Mononuclear cell (primary cell): Measurements from ENCODE around the gene PAX4. TPM values are rescaled to one million over a fixed set of nuclear protein-coding genes. Genes with fewer than 3 reads are reported as not detected.
A peak's percentile ranks its signal among the peaks of the same experiment; 100 is the strongest.

Experiments used
- H3K27me3 ChIP-seq: 2 replicates; pipeline ENCODE4 v1.6.0; 2011; ENCODE audit warnings: low read length, control low read depth; ENCODE audit not compliant: insufficient read depth
- H3K4me1 ChIP-seq: 2 replicates; pipeline ENCODE4 v1.5.1; 2011; ENCODE audit warnings: mild to moderate bottlenecking, low read length, control low read depth; ENCODE audit not compliant: insufficient read depth
- H3K4me3 ChIP-seq: 2 replicates; pipeline ENCODE4 v1.5.1; 2011; ENCODE audit warnings: mild to moderate bottlenecking, low read length, moderate library complexity
- H3K9me3 ChIP-seq: 2 replicates; pipeline ENCODE4 v1.5.1; 2011; ENCODE audit warnings: low read depth, mild to moderate bottlenecking, control low read depth, low read length
- total RNA-seq: library from RNA; depleted of rRNA; stranded (reverse); fragments of >200 nt; gene quantifications from one replicate; pipeline ENCODE4 v1.2.3, GENCODE V29; 2012

The PAX4 gene
- total RNA-seq, 1 donor = not detected

GRCh38 chr7:127600885-127601284, 17.1 kb downstream of the PAX4 start:
- H3K9me3 ChIP-seq = no peaks in the 10 kb centered on the region
- H3K27me3 ChIP-seq = no peaks in the 10 kb centered on the region
- no peaks in the 10 kb centered on the region for H3K4me1 ChIP-seq
- H3K4me3 ChIP-seq = no peak overlapping the region

GRCh38 chr7:127598318-127598717, 19.6 kb downstream of the PAX4 start:
- Histone ChIP-seq H3K4me1 (peaks cover 19% of the 10 kb centered on the region), H3K4me3 (no peak overlapping the region), H3K27me3 (no peaks in the 10 kb centered on the region), H3K9me3 (no peaks in the 10 kb centered on the region)

DNA sequence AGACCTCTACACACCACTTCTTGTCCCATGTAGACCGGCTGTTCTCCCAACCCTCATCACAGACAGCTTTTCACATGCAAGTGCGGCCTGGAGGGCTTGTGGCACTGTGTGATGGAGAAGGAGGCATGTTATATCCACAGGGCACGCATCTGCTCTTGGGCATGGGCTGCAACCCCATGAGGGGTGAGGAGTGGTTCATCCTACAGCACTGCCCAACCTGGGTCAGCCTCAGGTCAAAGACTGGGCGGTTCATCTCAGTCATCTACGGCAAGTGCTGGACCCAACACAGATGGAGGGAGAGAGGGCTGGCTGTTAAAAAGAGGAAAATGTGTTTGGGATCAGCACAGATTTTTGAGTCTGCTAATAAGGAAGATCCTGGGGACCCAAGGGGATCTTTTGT, 22.2 kb downstream of the PAX4 start:
- H3K27me3 ChIP-seq = no peaks in the 10 kb centered on the region
- H3K9me3 ChIP-seq = no peaks in the 10 kb centered on the region
- no peak overlapping the region for H3K4me3 ChIP-seq

DNA sequence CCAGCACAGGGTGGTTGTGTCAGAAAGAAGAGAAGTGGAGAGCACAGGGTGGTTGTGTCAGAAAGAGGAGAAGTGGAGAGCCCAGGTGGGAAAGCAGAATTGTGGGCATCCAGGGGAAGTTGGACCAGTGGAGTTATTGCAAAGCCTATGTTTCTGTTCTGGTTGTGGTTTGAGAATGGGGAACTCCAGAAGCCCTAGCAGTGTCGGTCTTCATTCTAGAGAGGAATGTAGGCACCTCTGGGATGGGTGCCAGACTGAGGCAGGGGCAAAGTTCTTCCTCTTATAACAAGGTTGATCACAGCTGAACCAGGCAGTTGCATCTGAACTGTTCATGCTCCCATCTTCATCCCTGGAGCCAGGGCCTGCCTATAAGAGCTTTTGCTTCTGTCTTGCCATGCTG, 23.5 kb downstream of the PAX4 start:
- no peaks in the 10 kb centered on the region for H3K9me3 ChIP-seq
- H3K27me3 ChIP-seq = no peaks in the 10 kb centered on the region
- no peak overlapping the region for H3K4me3 ChIP-seq
- H3K4me1 ChIP-seq = peaks cover 29% of the 10 kb centered on the region

More for the DNA sequence above, 22.2 kb downstream of the PAX4 start:
- H3K4me1 ChIP-seq = peaks cover 19% of the 10 kb centered on the region

DNA sequence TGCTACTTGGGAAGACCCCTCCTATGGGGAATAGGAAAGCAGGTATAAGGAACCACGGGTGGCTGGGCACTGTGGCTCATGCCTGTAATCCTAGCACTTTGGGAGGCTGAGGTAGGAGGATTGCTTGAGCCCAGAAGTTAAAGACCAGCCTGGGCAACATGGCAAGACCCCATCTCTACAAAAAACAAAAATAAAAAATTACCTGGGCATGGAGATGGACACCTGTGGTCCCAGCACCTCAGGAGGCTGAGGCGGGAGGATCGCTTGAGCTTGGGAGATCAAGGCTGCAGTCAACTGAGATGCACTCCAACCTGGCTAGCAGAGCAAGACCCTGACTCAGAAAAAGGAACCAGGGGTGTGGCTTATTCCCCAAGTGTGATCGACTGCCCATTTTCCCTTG, 25.4 kb downstream of the PAX4 start:
- peaks cover 43% of the 10 kb centered on the region for H3K4me1 ChIP-seq
- no peak overlapping the region for H3K4me3 ChIP-seq
- H3K27me3 ChIP-seq = no peaks in the 10 kb centered on the region
- no peaks in the 10 kb centered on the region for H3K9me3 ChIP-seq

GRCh38 chr7:127591591-127591990, 26.4 kb downstream of the PAX4 start:
- Histone ChIP-seq H3K4me3 (no peak overlapping the region), H3K4me1 (peaks cover 47% of the 10 kb centered on the region), H3K27me3 (no peaks in the 10 kb centered on the region), H3K9me3 (no peaks in the 10 kb centered on the region)

DNA sequence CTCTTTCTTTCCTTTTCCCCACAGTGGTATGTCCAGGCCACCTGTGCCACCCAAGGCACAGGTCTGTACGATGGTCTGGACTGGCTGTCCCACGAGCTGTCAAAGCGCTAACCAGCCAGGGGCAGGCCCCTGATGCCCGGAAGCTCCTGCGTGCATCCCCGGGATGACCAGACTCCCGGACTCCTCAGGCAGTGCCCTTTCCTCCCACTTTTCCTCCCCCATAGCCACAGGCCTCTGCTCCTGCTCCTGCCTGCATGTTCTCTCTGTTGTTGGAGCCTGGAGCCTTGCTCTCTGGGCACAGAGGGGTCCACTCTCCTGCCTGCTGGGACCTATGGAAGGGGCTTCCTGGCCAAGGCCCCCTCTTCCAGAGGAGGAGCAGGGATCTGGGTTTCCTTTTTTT, 26.8 kb downstream of the PAX4 start:
- Histone ChIP-seq H3K9me3 (no peaks in the 10 kb centered on the region), H3K4me3 (no peak overlapping the region), H3K4me1 (peaks cover 47% of the 10 kb centered on the region), H3K27me3 (no peaks in the 10 kb centered on the region)

DNA sequence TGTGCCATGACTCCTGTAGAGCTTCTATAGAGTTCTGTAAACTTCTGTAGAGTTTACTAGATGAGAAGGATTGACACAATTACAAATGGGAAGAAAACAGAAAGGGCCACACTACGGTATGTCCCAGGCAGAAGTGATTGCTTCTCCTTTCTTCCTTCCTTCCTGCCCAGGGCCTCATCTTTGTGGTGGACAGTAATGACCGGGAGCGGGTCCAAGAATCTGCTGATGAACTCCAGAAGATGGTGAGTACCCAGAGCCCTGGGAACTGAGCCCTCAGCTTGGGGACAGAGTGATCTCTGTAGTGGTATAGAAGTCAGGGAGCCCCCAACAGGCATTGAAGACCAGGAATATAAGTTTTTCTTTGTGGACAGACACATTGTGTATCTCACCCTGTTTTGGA, 28.0 kb downstream of the PAX4 start:
- no peaks in the 10 kb centered on the region for H3K27me3 ChIP-seq
- H3K9me3 ChIP-seq = no peaks in the 10 kb centered on the region
- peaks cover 45% of the 10 kb centered on the region for H3K4me1 ChIP-seq
- no peak overlapping the region for H3K4me3 ChIP-seq

- peak overlapping the region; percentile 92 for H3K4me3 ChIP-seq
- peaks cover 47% of the 10 kb centered on the region for H3K4me1 ChIP-seq
- H3K9me3 ChIP-seq = no peaks in the 10 kb centered on the region
- no peaks in the 10 kb centered on the region for H3K27me3 ChIP-seq
These were observed 29.1 kb downstream of the PAX4 start for GRCh38 chr7:127588697-127589482.

DNA sequence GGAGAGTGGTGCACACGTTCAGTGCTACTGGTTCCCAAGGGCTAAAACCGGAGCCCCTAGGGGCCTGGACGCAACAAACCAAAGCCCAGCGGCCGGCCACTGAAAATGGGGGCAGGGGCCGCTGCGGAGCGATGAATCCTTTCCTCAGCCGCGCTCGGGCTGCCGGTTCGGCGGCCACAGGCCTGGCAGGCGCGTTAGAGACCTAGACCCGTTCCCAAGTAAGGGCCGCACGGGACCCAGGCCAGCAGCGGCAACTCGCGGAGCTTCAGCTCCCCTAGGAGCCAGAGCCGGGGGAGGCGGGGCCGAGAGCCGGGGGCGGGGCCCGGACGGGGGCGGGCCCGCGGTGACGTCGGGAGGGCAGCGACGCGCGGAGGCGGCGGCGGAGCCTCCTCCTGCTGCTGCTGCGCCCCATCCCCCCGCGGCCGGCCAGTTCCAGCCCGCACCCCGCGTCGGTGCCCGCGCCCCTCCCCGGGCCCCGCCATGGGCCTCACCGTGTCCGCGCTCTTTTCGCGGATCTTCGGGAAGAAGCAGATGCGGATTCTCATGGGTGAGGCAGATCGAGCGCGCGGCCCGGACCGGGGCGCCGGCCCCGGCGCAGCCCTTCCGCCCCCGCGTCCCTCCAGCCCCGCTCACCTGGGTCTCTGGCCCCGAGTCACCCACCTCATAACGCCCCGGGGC, 29.8 kb downstream of the PAX4 start, which contains the start of gene ARF5:
ARF5 (plus strand) TSS at position 393 of the 678 bp plus-strand sequence; CDS start at position 481, 88 bp downstream.
- Histone ChIP-seq H3K4me1 (peaks cover 52% of the 10 kb centered on the region), H3K9me3 (no peaks in the 10 kb centered on the region), H3K27me3 (no peaks in the 10 kb centered on the region), H3K4me3 (peak within 1 kb of the TSS; percentile 92)

GRCh38 chr7:127587663-127588018, 30.3 kb downstream of the PAX4 start:
- Histone ChIP-seq H3K4me3 (peak overlapping the region; percentile 92), H3K27me3 (no peaks in the 10 kb centered on the region), H3K4me1 (peaks cover 54% of the 10 kb centered on the region), H3K9me3 (no peaks in the 10 kb centered on the region)

DNA sequence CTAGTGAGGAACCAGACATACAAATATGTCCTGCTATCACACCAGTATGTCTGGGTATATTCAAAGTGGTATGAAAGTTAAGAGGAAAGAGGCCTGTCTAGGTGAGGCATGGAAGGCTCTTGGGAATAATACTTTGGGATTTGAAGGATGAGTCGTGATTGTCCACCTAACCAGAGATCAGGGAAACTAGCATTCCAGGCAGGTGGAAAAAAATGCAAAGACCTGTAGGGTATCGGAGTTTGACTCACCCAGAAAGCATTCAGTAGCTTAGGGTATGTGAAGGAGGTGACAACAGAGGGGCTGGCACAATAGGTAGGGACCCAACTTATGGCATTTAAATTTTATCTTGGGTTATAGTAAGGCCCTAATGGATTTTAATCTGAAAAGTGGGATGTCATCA, 31.6 kb downstream of the PAX4 start:
- Histone ChIP-seq H3K9me3 (no peaks in the 10 kb centered on the region), H3K4me3 (no peak overlapping the region), H3K27me3 (no peaks in the 10 kb centered on the region), H3K4me1 (peaks cover 66% of the 10 kb centered on the region)

DNA sequence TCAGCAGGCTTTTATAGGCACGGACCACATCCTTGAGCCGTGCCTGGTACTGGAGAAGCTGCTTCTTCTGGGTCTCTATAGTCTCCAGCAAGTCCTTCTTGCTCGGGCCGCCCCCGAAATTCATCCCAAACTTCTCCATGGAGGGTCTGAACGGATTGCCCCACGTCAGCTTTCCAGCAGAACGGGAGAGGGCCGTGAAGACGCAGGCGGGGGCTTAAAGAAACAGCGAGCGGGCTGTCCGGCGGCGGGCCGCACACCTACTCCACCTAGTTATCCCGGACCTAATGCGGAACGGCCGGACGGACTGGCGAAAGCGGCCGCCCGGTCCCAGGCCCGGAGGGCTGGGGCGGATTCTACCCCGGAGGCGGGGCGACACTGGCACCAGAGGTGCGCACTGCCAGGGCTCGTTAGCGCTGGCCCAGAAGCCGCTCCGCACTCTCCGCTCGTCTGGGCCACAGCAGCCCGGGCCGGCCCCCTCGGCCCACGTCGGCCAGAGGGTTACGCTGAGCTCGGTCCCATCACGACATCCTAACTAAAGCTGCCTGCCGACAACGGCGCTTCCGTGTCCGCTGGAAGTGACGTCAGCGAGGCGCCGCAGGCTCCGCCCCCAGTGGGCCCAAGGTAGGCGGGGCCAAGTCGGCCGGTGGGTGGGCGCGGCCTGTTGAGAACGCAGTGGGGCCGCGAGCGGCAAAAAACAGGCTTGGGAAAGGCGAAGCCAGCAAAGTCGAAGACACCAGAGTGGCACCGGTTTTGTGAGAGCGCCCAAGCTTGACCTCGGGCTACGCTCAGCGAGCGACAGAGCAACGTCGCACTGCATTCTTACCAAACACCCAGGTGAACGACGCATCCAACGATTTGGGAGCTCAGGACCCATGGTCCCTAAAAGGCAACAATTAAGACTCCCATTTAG, 32.6 kb downstream of the PAX4 start, which contains the start of gene GCC1:
GCC1 (minus strand) TSS at position 553 of the 910 bp plus-strand sequence; CDS start at position 139, 414 bp downstream.
- Histone ChIP-seq H3K27me3 (no peaks in the 10 kb centered on the region), H3K9me3 (no peaks in the 10 kb centered on the region), H3K4me3 (peak within 1 kb of the TSS; percentile 92), H3K4me1 (peaks cover 70% of the 10 kb centered on the region)

- Histone ChIP-seq H3K27me3 (no peaks in the 10 kb centered on the region), H3K4me3 (peak overlapping the region; percentile 92), H3K4me1 (peaks cover 64% of the 10 kb centered on the region), H3K9me3 (no peaks in the 10 kb centered on the region)
These were observed 33.3 kb downstream of the PAX4 start for GRCh38 chr7:127584648-127585043.

- peaks cover 47% of the 10 kb centered on the region for H3K4me1 ChIP-seq
- no peaks in the 10 kb centered on the region for H3K27me3 ChIP-seq
- H3K4me3 ChIP-seq = no peak overlapping the region
- H3K9me3 ChIP-seq = no peaks in the 10 kb centered on the region
These were observed 35.6 kb downstream of the PAX4 start for GRCh38 chr7:127582361-127582760.
